HL-60 (cell line): ENCODE results near the gene CLEC10A.

Source experiments
- DNase-seq, 2 experiments: peaks; one replicate each; pipeline ENCODE4 v3.0.0-alpha.2; 2010 to 2020; ENCODE audit warnings: low read depth in 1 of 2, low spot score in 1 of 2
- H3K27ac ChIP-seq: fragments of 250-450 bp; sonication (Bioruptor Pico); replicated peaks from 2 replicates; pipeline ENCODE4 v1.5.1; 2020; ENCODE audit warnings: mild to moderate bottlenecking, moderate library complexity
- H3K27me3 ChIP-seq: fragments of 250-450 bp; sonication (Bioruptor Pico); 2 replicates; pipeline ENCODE4 v1.5.1; 2021; ENCODE audit warnings: mild to moderate bottlenecking, moderate library complexity; ENCODE audit not compliant: insufficient read depth, poor library complexity, severe bottlenecking
- H3K4me3 ChIP-seq: replicated peaks from 2 replicates; pipeline ENCODE4 v1.5.1; 2011; ENCODE audit warnings: mild to moderate bottlenecking, control low read depth, low read length; ENCODE audit not compliant: insufficient read depth
- CTCF ChIP-seq: IDR thresholded peaks from one replicate; pipeline ENCODE4 v1.5.1; 2011; ENCODE audit warnings: low read length, control low read depth, inconsistent platforms; ENCODE audit not compliant: insufficient read depth
- GABPA ChIP-seq: IDR thresholded peaks from 2 replicates; pipeline ENCODE4 v1.6.1; 2012; ENCODE audit warnings: low read depth
- POLR2AphosphoS5 ChIP-seq: IDR thresholded peaks from 2 replicates; pipeline ENCODE4 v1.6.1; 2012; ENCODE audit warnings: low read depth
- SPI1 ChIP-seq: IDR thresholded peaks from 2 replicates; pipeline ENCODE4 v1.6.1; 2012; ENCODE audit warnings: low read depth, mild to moderate bottlenecking, borderline replicate concordance
- TF ChIP-seq, protein P1 (sequence below): IDR thresholded peaks from 2 replicates; pipeline ENCODE4 v1.6.1; 2012; ENCODE audit warnings: low read depth; ENCODE audit not compliant: insufficient replicate concordance

The CLEC10A gene

GRCh38 chr17:7029096-7029495 is 51.0 kb downstream of the CLEC10A start:
- Histone ChIP-seq H3K4me3 (no peak overlapping the region), H3K27ac (no peak overlapping the region), H3K27me3 (no peaks in the 10 kb centered on the region)
- TF ChIP-seq POLR2AphosphoS5 (no peak), SPI1 (no peak), CTCF (no peak), GABPA (no peak)
- TF ChIP-seq, protein P1, sequence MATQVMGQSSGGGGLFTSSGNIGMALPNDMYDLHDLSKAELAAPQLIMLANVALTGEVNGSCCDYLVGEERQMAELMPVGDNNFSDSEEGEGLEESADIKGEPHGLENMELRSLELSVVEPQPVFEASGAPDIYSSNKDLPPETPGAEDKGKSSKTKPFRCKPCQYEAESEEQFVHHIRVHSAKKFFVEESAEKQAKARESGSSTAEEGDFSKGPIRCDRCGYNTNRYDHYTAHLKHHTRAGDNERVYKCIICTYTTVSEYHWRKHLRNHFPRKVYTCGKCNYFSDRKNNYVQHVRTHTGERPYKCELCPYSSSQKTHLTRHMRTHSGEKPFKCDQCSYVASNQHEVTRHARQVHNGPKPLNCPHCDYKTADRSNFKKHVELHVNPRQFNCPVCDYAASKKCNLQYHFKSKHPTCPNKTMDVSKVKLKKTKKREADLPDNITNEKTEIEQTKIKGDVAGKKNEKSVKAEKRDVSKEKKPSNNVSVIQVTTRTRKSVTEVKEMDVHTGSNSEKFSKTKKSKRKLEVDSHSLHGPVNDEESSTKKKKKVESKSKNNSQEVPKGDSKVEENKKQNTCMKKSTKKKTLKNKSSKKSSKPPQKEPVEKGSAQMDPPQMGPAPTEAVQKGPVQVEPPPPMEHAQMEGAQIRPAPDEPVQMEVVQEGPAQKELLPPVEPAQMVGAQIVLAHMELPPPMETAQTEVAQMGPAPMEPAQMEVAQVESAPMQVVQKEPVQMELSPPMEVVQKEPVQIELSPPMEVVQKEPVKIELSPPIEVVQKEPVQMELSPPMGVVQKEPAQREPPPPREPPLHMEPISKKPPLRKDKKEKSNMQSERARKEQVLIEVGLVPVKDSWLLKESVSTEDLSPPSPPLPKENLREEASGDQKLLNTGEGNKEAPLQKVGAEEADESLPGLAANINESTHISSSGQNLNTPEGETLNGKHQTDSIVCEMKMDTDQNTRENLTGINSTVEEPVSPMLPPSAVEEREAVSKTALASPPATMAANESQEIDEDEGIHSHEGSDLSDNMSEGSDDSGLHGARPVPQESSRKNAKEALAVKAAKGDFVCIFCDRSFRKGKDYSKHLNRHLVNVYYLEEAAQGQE, result no peak
- DNase-seq, result no peak

GRCh38 chr17:7027335-7027734 is 52.7 kb downstream of the CLEC10A start:
- H3K27ac ChIP-seq, result no peak overlapping the region
- H3K27me3 ChIP-seq, result no peaks in the 10 kb centered on the region
- no peak for DNase-seq
- H3K4me3 ChIP-seq, result no peak overlapping the region
- TF ChIP-seq GABPA (no peak), CTCF (no peak), SPI1 (no peak), POLR2AphosphoS5 (no peak)
- TF ChIP-seq, protein P1, result no peak

GRCh38 chr17:7026471-7027115 is 53.5 kb downstream of the CLEC10A start:
- no peak overlapping the region for H3K4me3 ChIP-seq
- H3K27ac ChIP-seq, result no peak overlapping the region
- H3K27me3 ChIP-seq, result no peaks in the 10 kb centered on the region
- TF ChIP-seq, protein P1, result no peak
- TF ChIP-seq POLR2AphosphoS5 (no peak), SPI1 (no peak), GABPA (no peak), CTCF (no peak)
- no peak for DNase-seq
